Neutrophil (primary cell): Measurements from ENCODE around the gene RABGAP1.

Experiments
- H3K27ac ChIP-seq: fragments of 200-600 bp; sonication (generic); 2 replicates; pipeline ENCODE4 v1.5.1; 2016; ENCODE audit warnings: mild to moderate bottlenecking, moderate library complexity
- H3K27me3 ChIP-seq: fragments of 200-600 bp; sonication (generic); 2 replicates; pipeline ENCODE4 v1.6.0; 2016; ENCODE audit warnings: mild to moderate bottlenecking
- H3K36me3 ChIP-seq: fragments of 200-600 bp; sonication (generic); 2 replicates; pipeline ENCODE4 v1.5.1; 2017
- H3K4me1 ChIP-seq, 2 experiments: fragments of 200-600 bp in 1 of 2; sonication (generic) in 1 of 2; 1 replicate in 1 of 2; 2 replicates in 1 of 2; pipeline versions ENCODE4 v1.5.1 to v1.6.1; 2013 to 2016; ENCODE audit warnings: low read depth in 1 of 2, low read length in 1 of 2, mild to moderate bottlenecking in 1 of 2, moderate library complexity in 1 of 2; ENCODE audit not compliant: control insufficient read depth in 1 of 2, insufficient read depth in 1 of 2
- H3K4me3 ChIP-seq, 2 experiments: fragments of 200-600 bp in 1 of 2; sonication (generic) in 1 of 2; 1 replicate in 1 of 2; 2 replicates in 1 of 2; pipeline ENCODE4 v1.5.1; 2013 to 2016; ENCODE audit warnings: low read depth in 1 of 2, low read length in 1 of 2, mild to moderate bottlenecking in 1 of 2, moderate library complexity in 1 of 2
- H3K9me3 ChIP-seq: fragments of 200-600 bp; sonication (generic); 2 replicates; pipeline ENCODE4 v1.5.1; 2016
- TF ChIP-seq, protein P1 (sequence below): fragments of 200-600 bp; sonication (generic); IDR thresholded peaks from 2 replicates; pipeline ENCODE4 v1.5.1; 2016; ENCODE audit warnings: antibody characterized with exemption

Gene RABGAP1

DNA sequence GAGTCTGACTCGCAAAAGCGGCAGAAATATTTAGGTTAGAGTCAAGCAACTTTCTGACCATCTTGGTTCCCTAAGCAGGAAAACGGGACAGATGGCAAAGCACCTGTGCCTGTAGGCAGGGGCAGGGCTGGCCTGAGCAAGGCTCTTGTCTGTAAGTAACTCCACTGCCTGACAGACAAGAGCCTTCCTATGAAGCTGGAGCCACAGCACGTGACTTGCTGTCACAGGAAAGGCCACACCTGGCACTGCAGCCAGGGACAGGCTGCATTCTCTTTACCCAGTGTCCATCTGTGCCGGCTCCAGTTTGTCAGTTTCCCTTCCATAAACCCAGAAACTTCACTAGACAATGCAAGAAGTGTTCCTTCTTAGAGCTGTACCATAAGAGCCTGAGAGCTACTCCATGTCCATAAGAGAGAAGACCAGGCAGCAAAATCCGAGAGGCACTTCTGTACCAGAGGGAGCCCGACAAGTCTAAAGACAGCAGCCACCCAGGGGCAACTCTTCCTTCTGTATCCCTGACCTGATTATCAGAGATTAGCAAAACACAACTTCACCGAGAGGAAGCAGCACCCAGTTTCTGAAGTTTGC is 170.7 kb downstream of the RABGAP1 start:
- Histone ChIP-seq H3K27me3 (no peaks in the 10 kb centered on the region), H3K9me3 (no peaks in the 10 kb centered on the region), H3K4me3 (no peak overlapping the region), H3K27ac (no peak overlapping the region), H3K36me3 (peaks cover 30% of the 10 kb centered on the region), H3K4me1 (no peaks in the 10 kb centered on the region)
- TF ChIP-seq, protein P1, sequence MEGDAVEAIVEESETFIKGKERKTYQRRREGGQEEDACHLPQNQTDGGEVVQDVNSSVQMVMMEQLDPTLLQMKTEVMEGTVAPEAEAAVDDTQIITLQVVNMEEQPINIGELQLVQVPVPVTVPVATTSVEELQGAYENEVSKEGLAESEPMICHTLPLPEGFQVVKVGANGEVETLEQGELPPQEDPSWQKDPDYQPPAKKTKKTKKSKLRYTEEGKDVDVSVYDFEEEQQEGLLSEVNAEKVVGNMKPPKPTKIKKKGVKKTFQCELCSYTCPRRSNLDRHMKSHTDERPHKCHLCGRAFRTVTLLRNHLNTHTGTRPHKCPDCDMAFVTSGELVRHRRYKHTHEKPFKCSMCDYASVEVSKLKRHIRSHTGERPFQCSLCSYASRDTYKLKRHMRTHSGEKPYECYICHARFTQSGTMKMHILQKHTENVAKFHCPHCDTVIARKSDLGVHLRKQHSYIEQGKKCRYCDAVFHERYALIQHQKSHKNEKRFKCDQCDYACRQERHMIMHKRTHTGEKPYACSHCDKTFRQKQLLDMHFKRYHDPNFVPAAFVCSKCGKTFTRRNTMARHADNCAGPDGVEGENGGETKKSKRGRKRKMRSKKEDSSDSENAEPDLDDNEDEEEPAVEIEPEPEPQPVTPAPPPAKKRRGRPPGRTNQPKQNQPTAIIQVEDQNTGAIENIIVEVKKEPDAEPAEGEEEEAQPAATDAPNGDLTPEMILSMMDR, result no peak

GRCh38 chr9:123112015-123112975 is 171.5 kb downstream of the RABGAP1 start:
- Histone ChIP-seq H3K9me3 (no peaks in the 10 kb centered on the region), H3K4me3 (no peak overlapping the region), H3K36me3 (peaks cover 30% of the 10 kb centered on the region), H3K27ac (no peak overlapping the region), H3K27me3 (no peaks in the 10 kb centered on the region), H3K4me1 (no peaks in the 10 kb centered on the region)
- TF ChIP-seq, protein P1, result no peak

DNA sequence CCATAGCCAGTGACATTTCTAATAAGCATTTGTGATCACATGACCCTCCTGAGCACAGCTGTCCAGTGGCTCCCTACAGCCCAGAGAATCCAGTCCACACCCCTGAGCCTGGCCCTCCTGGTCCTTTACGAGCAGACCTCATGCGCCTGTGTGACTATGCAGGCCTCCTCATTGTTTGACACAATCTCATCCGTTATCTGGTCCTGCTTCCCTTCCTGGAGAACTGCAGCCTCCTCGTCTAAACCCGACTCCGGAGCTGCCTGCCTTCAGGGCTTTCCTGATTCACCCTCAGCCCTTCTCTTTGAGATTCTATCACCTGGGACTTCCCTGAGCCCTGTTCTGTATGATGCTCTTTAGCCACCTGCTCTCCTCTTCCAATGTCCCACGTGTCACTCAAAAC is 172.4 kb downstream of the RABGAP1 start:
- H3K4me1 ChIP-seq, result no peaks in the 10 kb centered on the region
- no peak overlapping the region for H3K27ac ChIP-seq
- TF ChIP-seq, protein P1, result no peak
- H3K9me3 ChIP-seq, result no peaks in the 10 kb centered on the region
- peaks cover 21% of the 10 kb centered on the region for H3K36me3 ChIP-seq
- no peaks in the 10 kb centered on the region for H3K27me3 ChIP-seq
- no peak overlapping the region for H3K4me3 ChIP-seq

DNA sequence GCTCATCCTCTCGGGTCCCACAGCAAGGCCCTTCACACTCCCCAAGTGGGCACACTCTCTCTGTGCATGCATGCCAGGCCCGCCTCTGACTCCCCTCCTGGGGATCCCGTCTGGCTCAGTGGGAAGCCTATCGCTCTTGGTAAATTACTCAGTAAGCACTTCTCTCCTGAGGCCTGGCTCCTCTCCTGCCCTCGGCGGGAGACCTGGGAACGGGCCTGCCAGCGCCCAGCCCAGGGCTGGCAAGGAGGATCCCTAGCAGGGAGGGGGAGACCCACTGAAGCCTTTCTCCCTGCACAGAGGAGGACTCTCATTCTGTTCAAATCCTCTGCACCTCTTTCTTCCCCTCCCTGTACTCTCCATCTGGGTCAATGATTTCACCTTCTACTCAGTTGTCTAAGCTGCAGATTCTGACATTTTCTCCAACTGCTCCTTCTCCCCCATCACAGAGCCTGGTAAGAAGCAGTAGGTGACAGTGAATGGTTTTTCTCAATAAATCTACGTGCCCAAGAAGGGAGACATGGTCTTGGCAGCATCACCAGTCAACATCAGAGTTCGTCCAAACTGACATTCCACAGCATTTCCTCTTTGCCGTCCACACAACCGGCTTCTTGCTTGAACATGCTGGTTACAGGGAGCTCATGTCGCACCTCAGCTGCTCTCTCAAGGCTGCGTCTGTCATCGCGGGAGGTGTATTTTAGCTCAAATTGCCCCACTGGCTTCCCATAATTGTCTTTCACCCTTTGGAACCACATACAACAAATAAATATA is 174.5 kb downstream of the RABGAP1 start:
- H3K9me3 ChIP-seq, result no peaks in the 10 kb centered on the region
- no peaks in the 10 kb centered on the region for H3K4me1 ChIP-seq
- TF ChIP-seq, protein P1, result no peak
- no peak overlapping the region for H3K4me3 ChIP-seq
- H3K27me3 ChIP-seq, result no peaks in the 10 kb centered on the region
- no peak overlapping the region for H3K27ac ChIP-seq
- no peaks in the 10 kb centered on the region for H3K36me3 ChIP-seq

- TF ChIP-seq, protein P1, result no peak
- H3K9me3 ChIP-seq, result no peaks in the 10 kb centered on the region
- no peak overlapping the region for H3K4me3 ChIP-seq
- no peaks in the 10 kb centered on the region for H3K4me1 ChIP-seq
- no peaks in the 10 kb centered on the region for H3K36me3 ChIP-seq
- no peak overlapping the region for H3K27ac ChIP-seq
- H3K27me3 ChIP-seq, result no peaks in the 10 kb centered on the region
These were observed 175.2 kb downstream of the RABGAP1 start for GRCh38 chr9:123116036-123116435.
